Midbrain (tissue), 1 donor: ENCODE measurements around the gene CNTFR.
"Not testable (repeated sequence)": the region's sequence is repeated elsewhere in the genome, so short reads cannot be mapped to it uniquely, and the experiment has no call there.

Experiments used
- DNase-seq: peaks from one replicate; lab custom pipeline; 2025; lab: John Stamatoyannopoulos, UW

CNTFR gene, protein sequence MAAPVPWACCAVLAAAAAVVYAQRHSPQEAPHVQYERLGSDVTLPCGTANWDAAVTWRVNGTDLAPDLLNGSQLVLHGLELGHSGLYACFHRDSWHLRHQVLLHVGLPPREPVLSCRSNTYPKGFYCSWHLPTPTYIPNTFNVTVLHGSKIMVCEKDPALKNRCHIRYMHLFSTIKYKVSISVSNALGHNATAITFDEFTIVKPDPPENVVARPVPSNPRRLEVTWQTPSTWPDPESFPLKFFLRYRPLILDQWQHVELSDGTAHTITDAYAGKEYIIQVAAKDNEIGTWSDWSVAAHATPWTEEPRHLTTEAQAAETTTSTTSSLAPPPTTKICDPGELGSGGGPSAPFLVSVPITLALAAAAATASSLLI

DNA sequence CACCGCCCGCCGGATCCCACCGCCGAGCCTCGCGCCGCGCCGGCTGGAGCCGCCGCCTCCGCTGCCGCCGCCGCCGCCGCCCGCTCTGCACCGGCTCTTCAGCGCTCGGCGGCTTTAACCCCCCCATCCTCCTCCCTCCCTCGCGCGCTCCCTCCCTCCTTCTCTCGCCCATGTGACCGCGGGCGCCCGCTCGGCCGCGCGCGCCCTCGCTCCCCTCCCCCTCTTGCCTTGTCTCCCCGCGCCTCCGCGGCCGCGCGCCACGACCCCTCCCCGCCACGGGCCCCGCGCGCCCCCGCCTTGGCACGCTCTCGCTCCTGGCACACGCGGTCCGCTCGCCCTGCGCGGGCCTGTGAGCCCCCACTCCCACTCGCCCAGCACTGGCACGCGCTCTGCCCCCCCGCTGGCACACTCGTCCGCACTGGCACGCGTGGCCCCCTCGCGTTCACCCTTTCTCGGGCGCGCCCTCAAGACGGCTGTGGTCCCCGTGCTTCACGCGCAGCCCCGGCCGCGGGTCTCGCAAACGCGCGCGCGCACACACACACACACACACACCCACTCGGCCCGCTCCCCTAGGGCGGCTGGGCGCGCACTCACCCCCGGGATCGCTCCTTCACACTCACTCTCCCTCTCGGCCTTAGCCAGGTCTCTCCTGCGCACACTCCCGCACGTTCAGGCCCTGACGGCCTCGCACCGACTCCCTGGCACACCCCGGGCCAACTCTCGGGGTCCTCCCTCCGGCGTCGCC lies at the start of gene CNTFR:
CNTFR (minus strand) TSS at position 89 of the 745 bp plus-strand sequence. CDS start 20,743 bp downstream, outside the sequence.
- peak; percentile 70 for DNase-seq

DNA sequence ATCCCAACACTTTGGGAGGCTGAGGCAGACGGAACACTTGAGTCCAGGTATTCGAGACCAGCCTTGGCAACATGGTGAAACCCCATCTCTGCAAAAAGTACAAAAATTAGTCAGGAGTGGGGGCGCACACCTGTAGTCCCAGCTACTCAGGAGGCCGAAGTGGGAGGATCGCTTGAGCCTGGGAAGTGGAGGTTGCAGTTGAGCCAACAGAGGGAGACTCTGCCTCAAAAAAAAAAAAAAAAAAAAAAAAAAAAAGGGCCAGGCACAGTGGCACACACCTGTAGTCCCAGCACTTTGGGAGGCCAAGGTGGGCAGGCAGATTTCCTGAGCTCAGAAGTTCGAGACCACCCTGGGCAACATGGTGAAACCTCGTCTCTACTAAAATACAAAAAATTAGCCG lies 49.8 kb upstream of the CNTFR start:
- not testable (repeated sequence) for DNase-seq

DNA sequence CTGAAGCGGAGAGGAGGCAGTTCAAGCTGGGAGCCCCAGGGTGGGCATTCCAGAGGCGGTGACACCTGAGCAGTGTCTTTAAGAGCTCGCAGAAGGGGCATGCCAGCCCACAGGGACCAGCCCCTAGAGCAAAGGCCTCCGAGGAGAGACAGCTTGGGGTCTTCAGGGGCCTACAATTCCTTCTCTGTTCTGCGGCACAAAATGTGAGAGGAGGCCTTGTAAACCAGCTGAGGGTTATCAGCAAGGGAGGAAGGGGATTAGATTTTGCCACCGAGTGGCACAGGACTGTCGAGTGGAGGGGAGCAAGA lies 48.6 kb upstream of the CNTFR start:
- DNase-seq: no peak

DNA sequence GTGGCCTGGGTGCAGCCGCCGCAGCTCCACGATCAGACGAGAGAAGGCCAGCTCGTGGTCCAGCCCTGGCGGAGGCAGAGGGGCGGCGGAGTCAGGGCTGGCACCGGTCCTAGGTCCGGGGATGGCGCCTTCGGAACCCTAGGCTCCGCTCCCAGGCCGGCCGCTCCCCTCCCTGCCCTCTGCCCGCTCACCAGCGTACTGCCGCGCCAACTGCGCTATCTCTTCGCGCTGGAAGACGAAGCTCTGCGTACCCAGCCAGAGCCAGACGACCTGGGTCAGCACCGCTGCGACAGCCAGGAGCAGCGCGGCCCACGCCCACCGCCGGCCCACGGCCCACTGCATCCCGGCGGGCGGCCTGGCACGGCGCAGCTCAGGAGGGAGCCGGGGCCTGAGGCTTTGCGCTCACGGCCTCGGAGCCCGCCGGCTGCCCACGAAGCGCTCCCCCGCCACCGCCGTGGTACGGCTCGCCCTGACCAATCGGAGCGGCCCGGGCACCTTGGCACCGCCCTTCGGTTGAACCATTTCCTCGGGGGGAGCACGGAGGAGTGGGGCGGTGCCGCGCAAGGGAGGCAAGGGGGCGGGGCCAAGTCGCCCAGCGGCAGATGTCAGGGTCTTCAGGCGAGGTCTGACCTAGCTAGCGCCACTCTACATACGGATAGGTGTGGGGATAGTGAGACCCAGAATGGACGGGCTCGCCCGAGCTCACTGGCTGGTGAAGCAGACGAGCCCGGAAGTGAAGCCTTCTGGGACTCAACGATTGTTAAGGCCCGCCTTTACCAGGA lies 48.0 kb upstream of the CNTFR start, which contains the start of gene SIGMAR1:
SIGMAR1 (minus strand) TSS at position 432 of the 782 bp plus-strand sequence; CDS start at position 342, 90 bp downstream.
- peak; percentile 93 for DNase-seq

DNA sequence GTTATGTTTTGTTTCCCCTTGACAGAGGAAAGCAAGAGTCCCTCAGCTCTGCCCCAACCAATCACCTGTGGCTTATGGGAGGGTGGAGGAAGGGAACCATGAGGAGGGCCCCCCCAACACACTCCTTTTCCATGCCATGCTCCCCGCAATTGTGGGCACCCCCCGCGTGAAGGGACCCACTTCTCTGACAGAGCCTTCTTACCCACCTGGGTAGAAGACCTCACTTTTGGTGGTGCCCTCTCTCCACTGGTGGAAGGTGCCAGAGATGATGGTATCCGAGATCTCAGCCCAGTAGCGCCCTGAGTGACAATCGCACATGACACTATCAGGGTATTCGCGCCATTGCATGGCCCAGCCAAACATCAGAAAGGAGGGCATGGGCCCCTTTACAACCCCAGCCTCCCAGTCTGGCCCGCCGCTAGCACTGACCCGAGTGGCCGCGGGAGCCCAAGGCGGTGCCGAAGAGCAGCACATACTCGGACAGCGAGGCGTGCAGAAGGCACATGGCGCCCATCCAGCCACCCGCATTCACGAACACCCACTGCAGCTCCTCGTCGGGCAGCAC lies 47.3 kb upstream of the CNTFR start:
- DNase-seq: no peak

DNA sequence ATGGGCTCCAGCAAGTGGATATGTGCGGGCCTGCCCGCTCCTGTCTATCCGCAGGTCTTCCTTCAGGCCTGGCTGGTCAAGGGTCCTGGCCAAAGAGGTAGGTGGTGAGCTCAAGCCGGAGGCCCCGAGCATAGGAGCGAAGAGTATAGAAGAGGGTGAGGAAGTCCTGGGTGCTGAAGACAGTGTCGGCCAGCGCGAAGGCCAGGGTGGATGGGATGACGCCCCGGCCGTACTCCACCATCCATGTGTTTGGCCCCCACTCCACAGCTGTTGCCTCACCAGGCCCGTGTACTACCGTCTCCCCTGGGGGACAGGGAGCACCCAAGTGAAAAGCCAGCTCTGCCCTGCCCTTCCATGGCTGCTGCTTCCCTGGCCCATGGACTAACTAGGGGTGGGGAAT lies 46.0 kb upstream of the CNTFR start:
- no peak for DNase-seq

DNA sequence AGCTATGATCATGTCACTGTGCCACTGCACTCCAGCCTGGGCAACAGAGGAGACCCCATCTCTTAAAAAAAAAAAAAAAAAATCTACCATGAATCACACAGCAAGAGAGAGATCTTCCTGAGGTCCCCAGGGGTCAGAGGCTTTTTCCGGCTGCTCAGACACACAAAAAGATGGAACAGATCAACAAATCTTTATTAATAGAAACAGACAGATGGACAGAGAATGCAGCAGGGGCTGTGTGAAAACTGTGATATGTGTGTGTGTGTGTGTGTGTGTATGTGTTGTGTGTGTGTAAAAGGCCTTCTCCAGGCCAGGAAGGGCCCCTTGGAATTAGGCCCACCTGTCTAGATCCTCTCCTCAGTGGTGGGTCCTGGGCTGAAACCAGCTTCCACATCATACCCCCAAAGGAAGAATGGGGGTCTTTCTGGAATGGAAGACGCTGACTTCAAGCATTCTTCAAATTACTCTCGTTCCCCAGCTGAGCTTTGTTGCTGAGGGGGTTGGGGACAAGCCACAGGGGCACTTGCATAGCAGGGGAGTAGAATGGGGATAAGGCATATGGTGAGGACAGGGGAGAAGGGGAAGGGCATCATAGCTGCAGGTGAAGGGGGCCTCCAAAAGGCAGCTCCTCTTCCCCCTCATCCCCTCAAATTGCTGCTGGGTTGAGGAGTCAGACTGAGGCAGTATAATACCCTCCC lies 45.2 kb upstream of the CNTFR start:
- no peak for DNase-seq

DNA sequence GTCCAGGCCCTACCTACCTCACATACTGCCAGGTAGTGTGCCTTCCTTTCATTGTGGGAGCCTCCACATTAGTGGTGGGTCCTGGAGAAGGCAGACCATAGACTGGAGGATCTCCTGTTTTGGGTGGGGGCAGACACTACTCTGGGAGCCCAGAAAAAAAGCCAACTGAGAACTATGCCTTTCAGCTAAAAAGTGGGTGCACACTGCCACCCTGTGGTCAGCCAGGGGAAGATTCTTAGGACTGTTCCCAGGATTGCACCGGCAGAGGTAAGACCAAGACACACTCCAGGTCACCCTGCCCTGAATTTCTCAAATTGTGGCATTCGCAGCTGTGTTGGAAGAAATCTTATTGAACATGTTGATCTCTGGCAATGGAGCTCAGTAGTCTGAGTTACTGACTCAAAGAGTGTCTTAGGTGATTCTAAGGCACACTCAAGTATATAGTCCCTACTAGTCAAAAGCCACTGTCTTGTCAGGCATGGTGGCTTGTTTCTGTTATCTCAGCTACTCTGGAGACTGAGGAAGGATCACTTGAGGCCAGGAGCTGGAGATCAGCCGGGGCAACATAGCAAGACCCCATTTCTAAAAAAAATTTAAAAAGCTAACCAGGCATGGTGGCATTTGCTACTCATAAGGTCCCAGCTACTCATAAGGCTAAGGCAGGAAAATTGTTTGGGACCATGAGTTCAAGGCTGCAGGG lies 44.5 kb upstream of the CNTFR start:
- DNase-seq: peak; percentile 72

DNA sequence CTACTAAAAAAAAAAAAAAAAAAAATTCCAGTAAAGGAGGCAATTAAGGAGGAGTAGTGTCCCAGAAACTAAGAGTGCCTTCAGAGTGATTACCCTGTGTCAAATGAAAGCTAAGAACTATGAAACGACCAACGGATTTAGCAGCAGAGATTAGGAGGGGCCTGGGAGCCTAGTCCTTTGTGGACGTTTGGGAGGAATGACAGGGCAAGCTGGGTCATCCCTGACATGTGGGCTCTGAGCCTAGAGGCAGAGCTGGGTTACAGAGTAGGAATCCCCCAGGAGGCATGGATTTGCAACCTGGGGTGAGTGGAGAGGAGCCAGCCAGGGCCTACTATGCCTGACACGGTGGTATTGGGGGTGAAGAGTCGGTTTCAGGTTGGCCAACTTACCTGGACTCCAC lies 43.6 kb upstream of the CNTFR start:
- DNase-seq: no peak

DNA sequence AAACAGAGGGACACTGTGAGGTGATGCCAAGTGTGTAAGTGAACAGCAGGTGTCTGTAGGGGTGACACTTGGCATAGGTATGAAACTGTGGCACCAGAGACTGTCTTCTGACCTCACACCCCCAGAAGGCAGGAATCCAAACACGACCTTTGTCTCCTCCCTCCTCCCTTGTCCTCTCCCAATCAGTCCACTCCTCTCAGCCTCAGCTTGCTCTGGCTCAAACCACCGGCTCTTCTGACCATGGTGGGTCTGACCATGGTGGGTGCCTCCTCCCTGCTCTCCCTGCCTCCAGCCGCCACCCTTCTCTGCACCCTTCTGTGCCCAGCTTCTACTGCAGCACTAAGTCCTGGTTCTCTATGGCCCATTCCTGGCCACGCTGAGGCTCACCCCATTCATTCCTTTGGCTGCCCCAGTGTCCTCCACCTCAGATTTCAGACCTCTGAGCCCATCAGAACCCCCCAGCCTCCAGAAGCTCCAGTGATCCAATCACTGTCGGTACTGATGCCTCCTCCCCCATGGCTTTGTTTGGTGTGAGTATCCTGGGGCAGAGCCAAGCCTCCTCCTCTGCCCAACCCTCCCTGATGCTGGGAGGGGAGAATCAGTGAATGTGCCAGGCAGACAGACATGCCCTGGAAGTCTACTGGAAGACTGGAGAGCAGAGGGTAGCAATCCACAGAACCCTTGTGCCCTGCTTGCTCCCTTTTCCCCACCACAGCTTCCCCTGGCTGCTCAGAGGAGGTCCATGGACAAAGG lies 41.1 kb upstream of the CNTFR start:
- DNase-seq: no peak

DNA sequence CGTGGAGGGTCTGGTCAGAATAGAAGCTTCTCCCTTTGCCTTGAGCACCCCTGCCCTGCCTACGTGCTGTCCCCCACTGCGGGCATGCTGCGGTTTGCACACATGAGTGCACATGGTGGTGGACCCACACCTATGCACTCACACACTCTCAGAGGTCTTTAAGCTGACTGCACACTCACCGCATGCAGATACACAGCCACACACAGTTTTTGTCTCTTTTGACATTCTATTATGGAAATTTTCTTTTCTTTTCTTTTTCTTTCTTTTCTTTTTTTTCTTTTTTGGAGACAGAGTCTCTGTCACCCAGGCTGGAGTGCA lies 39.9 kb upstream of the CNTFR start:
- no peak for DNase-seq

DNA sequence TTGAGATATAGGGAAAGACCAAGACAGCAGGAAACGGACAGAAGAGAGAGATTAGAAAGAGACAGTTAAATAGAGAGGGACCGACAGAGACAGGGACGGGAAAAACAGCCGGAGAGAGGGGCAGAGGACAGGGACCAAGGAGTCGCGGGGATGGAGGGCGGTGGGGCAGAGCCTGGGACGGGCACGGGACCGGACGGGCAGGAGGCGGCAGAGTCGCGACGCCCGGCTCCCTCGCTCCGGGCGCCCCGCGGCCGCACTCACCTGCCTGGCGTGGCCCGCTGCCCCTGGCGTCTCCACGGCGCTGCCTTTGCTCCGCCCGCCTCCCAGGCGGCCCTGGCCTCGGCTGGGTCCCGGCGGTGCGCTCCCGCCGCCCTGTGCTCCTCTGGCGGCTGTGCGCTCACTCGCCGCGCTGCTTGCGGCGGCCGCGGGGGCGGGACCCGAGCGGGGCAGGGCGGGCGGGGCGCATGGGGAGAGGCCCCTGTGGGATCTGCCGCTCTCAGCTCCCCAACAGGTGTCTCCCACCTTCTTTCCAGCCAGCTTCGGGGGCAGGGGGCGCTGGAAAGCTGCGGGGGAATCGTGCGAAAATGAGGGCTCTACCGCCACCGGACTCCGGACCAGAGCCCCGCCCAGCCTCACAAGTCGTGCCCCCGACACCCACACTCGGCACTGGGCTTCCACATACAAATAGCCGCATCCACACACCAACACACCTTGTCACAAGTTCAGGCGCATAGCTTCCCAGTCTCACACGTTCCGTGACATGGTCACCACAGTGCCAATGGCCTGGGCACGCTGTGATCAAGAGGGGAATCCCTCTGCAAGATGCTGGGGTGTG lies 39.3 kb upstream of the CNTFR start, which contains the start of gene ARID3C:
ARID3C (minus strand) TSS at position 411 of the 835 bp plus-strand sequence. CDS start 1,052 bp downstream, outside the sequence.
- DNase-seq: no peak

DNA sequence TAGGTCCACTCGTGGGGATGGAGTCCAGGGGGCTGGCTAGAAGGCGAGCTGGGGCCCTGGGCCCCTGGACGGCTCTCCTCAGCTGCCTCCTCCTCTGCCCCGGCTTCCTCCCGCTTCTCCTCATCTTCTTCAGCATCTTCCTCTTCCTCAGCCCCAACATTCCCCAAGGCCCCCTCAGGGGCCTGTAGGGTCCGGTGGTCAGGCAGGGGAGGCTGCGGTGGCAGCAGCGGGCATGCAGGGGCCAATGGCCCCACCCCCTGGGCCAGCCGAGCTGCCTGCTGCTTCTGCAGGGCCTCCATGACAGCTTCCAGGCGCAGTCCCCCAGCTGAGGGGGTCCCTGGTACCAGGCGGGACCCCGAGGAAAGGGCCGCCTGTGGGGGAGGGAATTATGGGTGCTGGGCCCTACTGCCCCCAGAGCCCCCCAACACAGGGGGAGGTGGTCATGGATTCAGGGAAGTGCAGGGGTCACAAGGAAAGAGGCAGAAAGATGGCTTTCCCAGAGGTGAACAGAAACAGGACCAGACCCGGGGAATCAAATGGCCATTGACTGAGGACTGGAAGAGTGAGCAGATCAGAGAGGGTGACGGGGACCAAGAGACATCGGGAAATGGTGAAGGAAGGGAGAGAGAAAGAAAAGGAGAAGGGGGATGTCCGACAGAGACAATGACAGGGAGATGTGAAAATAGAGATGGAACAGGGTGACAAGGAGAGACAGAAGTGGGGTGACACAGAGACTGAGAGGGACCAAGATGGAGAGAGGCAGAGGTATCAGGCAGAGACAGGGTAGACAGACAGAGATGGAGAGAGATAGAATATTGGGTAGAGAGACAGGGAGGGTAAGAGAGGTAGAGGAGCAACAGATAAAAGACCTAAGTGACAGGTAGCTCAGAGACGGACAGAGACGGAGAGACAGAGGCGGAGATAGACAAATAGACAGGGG lies 38.5 kb upstream of the CNTFR start:
- DNase-seq: no peak

DNA sequence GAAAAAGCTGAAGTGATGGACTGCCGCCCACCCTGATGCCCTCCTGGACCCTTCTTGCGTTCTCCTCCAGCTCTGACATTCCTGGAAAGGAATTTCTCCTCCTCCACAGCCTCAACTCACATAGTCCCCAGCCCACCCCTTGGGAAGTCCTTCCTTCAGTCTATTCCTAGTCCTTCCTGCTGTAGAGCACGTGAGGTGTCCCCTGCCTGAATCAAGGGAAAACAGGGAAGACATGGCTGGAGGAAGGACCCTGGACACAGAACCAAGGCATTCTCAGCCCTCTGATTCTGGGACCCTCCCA lies 35.6 kb upstream of the CNTFR start:
- no peak for DNase-seq

DNA sequence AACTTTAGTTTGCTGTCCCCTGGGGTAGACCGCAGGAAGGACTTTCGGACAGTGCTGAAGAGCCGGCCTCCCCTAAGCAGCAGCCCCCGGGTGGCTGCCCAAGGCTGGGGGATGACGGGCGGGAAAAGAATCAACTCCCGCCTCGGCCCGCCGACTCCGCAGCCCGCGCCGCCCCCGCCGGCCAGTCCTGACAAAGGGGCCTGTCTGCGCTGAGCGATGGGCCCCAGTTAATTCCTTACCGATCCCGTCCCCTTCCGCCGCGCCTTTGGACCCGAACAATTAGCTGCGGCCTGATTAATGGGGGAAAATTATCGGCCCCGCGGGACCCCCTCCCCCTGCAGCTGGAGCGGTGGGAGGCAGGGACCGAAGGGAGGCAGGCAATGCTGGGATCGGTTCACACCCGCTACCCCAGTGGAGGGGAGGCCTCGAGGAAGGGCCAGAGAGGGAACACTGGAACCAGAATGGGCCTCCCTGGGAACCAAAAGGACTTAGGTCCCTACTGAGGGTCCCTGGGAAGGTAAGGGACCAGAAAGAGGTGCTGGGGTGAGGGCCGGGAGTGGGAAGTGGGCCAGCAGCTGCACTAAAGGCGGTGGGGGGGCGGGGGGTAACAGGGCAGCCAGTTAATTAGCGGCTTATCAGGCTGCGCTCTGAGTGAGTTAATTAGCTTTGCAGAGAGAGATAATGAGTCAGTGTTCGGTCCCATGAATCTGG lies 35.1 kb upstream of the CNTFR start:
- no peak for DNase-seq

DNA sequence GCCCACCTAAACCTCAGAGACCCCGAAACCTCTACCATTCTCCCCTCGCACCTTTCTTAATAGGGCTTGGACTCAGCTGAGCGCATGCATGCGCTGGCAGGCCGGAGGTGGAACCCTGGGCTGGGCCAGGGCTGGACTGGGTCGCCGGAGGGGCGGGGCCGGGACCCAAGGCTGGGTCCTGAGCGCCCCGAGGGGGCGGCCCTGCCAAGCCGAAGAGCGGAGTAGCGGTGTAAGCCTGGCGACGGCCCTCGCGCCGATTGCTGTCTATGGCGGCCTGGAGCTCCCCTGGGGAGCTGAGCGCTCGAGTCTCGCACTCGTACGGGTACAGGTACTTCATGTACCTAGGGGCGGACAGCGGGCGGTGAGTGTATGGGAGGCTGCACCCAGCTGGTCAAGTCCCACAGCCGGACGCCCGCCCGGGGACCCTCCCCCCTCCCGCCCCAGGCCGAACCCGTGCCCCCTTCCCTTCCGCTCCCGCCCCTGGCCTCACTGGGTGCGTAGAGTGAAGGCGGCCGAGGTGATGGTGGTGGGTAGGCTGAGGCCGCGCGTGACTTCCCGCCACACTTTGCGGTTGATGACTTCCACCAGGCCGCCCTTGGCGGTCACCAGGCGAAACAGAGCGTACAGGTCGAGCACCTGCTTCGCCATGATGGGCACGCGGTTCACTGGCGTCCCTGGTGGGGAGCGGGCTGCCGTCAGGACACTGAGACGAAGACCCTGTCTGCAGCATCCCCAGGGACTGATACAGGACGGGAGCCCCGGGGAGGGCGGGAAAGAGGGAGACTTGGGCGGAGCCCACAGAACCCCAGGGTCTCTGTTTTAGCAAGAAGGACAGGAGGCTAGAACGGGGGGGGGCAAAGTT lies 34.1 kb upstream of the CNTFR start:
- no peak for DNase-seq
